OCI-LY3 (cell line): ENCODE measurements around the gene FBXO47.

Experiments used
- EZH2phosphoT487 ChIP-seq: fragments of 200-600 bp; shearing (Covaris generic); IDR thresholded peaks from 2 replicates; pipeline ENCODE4 v1.6.1; 2018; ENCODE audit warnings: antibody characterized with exemption, mixed run types, low read depth
- TF ChIP-seq, protein P1 (sequence below): fragments of 200-600, 300-600 bp; sonication (generic); IDR thresholded peaks from 2 replicates; pipeline ENCODE4 v1.5.1; 2014; ENCODE audit warnings: antibody characterized with exemption, low read length, low read depth

DNA sequence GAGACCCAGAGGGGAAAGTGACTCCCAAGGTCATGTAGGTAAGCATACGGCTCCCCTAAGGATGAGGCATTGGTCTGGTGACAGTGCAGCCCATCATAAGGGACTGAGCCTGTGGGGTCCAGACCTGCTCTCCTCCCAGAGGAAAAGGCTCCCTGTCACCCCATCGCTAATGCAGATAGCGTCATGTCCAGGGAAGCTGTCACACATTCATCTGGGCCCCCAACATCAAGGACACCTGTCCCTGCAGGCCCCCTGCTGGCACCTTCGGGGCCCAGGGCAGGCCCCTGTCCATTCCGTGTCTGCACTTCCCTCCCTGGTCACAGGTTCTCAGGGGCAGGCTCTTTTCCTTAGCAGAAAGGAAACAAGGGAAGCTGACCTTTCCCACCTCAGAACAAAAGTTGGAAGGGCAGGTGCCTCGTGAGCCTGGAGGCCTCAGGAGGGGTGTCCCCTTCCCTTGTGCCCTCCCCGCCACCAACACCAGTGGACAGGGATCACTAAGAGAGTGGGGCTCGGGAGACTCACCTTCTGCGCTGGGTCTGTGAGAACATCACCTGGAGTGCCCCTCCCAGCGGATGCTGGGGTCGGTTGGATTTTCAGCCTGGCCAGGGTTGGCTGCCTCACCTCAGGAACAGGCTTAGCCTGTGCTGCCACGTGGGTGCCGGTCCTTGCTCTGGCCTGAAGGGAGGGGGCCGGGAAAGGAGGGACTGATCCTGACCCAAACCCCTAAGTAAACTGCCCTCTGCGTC is 59.1 kb downstream of the FBXO47 start:
- TF ChIP-seq, protein P1, sequence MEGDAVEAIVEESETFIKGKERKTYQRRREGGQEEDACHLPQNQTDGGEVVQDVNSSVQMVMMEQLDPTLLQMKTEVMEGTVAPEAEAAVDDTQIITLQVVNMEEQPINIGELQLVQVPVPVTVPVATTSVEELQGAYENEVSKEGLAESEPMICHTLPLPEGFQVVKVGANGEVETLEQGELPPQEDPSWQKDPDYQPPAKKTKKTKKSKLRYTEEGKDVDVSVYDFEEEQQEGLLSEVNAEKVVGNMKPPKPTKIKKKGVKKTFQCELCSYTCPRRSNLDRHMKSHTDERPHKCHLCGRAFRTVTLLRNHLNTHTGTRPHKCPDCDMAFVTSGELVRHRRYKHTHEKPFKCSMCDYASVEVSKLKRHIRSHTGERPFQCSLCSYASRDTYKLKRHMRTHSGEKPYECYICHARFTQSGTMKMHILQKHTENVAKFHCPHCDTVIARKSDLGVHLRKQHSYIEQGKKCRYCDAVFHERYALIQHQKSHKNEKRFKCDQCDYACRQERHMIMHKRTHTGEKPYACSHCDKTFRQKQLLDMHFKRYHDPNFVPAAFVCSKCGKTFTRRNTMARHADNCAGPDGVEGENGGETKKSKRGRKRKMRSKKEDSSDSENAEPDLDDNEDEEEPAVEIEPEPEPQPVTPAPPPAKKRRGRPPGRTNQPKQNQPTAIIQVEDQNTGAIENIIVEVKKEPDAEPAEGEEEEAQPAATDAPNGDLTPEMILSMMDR = no peak
- TF ChIP-seq EZH2phosphoT487 = no peak
